HPDE6-E6E7 (cell line): ENCODE data around the gene LACTBL1.
"Not testable (repeated sequence)": the region's sequence is repeated elsewhere in the genome, so short reads cannot be mapped to it uniquely, and the experiment has no call there.

ENCODE experiments used
- DNase-seq: peaks from one replicate; pipeline ENCODE4 v3.0.0; 2011; ENCODE audit warnings: missing footprints; ENCODE audit errors: extremely low spot score

The LACTBL1 gene, protein sequence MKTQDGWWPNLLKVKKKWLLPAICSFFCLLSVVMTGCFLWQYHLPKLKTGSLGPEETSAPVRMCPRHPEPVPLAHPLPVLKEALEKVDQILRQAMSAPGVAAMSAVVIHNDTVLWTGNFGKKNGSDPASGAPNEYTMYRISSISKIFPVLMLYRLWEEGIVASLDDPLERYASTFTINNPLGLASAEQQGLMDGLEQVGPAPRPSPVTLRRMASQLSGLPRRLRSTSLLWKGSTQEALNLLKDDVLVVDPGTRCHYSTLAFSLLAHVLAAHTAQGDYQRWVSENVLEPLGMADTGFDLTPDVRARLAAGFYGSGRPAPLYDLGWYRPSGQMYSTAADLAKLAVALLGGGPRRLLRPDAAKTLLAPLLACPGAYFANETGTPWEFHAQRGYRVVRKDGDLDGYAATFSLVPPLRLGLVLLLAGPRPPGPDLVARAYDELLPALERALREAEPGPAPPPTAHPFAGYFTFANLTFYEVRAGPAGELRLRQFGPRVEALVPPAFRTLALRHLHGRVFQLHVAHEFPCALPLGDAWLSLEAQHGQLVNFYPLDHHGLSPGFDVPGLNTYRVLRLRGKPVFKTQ

DNA sequence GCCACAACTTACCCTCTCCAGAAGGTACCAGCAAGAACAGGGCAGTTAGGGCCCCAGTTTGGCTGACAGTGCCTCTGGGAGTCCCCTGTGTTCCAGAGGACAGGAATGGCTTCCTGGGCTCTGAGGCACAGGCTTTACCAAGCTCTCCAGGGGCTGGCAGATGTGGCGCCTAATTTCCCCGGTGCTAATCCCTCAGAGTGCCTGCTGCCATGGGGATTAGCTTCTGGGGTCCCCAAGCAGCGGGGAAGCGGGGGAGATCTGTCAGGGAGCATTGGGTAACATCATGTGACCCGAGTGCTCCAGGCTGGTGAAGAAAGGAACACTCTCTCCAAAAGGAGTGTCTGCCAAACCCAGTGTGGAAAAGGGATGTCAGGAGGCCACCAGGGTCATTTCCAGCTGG is at the start of gene LACTBL1:
LACTBL1 (minus strand) TSS at position 107 of the 400 bp plus-strand sequence. CDS start 550 bp downstream, outside the sequence.
- no peak for DNase-seq

DNA sequence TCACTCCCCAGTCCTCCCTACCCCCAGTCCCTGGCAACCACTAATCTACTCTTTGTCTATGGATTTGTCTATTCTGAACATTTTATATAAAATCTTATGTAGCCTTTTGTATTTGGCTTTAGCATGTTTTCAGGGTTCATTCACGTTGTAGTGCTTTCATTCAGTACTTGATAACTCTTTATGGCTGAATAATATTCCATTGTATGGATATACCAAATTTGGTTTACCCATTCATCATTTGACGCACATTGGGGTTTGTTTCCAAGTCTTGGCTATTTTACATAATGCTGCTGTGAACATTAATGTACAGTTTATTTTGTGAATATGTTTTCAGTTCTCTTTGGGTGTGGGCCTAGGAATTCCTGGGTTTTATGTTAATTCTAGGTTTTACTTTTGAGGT is 49.2 kb upstream of the LACTBL1 start:
- DNase-seq: no peak

DNA sequence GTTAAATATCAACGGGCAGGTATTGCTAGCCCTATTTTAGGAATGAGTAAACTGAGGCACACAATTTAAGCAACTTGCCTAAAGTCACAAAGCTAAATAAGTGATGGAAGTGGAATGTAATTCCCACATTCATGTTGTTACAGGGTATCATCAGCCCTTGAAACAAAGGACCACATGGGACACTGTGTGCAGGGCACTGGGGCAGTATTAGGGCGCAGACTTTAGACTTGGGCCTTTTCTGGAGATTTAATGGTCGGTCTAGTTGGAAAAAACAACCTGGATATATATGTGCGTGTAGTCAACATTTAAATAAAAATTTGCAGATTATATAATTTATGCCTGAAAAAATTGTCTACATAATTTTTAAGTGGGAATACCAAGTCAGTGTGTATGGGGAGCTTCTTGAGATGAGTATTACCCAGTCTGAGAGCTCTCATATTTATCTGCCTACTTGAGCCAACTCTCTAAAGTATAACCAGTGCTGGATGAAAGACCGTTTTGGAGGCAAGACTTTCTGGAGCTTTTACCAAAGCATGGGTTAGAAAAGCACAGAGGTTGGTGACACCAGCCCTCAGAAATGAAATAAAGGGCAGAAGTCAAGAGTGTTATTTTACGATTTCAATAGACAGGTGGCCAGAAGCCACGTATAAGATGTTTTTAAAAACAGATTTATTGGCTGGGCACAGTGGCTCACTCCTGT is 48.2 kb upstream of the LACTBL1 start:
- no peak for DNase-seq

DNA sequence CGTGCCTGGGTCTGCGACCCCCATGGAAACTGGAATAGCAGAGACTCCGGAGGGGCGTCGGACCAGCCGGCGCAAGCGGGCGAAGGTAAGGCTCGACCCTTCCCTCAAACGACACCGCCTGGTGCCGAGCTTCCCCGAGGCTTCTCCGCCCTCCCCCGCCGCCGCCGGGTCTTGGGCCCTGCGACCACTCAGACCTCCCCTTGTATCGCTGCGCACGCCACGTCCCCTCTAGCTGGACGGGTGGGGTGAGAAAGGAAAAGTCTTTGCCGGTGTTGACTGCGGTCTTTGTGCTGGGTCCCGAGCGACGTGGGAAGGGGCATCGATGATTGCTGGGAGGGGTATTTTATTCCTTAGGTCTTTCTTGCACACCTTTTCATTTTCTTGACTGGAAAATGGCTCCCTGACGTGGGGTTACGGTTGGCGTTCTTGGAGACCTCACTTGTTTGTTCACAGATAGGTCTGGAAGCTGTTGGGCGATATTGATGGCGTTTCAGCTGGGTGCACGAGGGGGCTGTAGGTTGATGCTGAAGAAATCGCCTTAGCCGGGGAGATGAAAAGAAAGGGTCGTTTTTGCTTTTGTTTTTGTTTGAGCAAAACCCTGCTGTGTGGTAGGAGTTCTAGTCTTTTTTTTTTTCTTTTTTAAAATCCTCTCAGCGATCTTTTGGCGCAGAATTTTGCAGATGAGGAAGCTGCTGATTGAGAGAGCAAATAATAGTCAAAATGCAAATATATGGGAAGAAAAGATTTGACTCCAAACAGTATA is 47.4 kb upstream of the LACTBL1 start:
- DNase-seq: peak; percentile 17

DNA sequence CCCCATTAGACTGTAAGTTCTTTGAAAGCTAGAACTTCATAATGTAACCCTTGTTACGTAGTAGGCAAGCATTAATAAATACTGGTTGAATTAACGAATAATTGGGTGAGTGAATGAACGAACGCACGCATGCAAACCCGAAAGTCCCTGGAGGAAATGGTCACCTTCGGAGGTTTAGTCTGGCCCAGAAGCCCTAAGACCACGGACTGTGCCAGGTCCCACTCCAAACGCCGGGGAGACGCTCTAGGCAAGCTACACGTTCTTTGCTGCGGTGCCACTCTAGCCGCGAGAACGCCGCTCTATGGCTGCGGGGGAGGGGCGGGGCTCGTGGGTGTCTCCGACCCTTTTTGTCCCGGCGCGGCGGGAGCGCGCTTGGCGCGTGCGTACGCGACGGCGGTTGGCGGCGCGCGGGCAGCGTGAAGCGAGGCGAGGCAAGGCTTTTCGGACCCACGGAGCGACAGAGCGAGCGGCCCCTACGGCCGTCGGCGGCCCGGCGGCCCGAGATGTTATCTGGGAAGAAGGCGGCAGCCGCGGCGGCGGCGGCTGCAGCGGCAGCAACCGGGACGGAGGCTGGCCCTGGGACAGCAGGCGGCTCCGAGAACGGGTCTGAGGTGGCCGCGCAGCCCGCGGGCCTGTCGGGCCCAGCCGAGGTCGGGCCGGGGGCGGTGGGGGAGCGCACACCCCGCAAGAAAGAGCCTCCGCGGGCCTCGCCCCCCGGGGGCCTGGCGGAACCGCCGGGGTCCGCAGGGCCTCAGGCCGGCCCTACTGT is 46.6 kb upstream of the LACTBL1 start, which contains the start of gene KDM1A:
KDM1A (plus strand) TSS at position 375 of the 769 bp plus-strand sequence; CDS start at position 504, 129 bp downstream.
- DNase-seq: peak; percentile 88

DNA sequence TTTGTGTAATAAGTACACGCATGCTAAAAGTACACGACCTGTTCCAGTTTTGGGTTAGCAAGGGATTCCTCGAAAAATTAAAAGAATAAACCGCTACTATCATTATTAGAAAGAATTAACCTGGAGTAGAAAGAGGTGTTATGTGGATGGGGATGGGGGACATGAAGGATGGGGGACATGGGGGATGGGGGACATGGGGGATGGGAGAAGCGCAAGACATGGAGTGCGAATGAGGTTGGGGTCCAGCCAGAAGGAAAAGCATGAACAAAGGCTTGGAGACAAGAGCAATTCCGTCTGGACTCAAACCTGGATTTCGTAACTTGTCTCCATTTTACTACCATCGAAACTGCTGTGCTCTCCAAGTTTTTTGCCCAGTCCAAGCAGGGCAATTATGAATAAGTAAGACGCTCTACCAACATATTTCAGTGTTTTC is 46.0 kb upstream of the LACTBL1 start:
- peak; percentile 15 for DNase-seq

DNA sequence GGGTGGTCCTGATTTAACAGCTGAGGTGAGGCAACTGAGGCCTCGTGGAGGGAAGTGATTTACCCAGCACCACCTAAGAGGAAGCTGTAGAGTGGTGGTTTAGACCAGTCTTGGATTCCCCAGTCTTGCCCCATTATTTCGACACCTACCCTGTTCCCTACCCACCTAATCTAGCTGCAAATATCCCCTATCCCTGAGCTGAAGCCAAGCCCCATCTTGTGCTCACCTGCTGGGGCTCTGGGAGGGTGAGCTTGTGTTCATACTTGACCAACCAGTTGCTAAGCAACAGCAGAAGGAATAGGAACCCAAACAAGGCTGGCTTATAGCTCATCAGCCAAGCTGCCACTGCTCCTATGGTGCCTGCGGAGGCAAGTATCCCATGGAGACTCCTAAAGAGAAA is 41.0 kb upstream of the LACTBL1 start:
- DNase-seq: peak; percentile 40

DNA sequence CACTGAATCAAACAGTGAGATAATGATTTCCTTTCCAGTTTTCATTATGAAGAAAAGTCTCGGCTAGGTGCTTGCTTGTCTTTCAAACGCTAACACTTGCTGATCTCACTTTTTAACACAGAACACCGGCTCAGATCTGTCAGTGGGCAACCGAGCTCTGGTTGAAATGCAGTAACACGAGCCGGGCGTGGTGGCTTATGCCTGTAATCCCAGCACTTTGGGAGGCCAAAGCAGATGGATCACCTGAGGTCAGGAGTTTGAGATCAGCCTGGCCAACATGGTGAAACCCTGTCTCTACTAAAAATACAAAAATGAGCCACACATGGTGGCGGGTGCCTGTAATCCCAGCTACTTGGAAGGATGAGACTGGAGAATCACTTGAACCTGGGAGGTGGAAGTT is 37.4 kb upstream of the LACTBL1 start:
- DNase-seq: not testable (repeated sequence)

DNA sequence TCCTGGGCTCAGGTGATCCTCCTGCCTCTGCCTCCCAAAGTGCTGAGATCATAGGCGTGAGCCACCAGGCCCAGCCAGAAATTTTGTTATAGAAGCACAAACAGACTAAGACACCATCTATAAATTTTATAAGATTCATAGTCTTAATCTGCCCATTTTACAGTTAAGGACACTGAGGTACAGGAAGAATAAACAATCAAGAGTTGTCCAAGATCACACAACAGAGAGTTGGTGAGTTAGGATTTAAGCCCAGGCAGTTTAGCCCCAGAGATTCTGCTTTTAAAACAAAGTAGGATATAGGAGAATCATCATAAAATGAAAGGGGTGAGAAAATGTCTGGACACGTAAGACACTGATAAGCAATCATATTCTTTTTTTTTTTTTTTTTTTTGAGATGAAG is 36.2 kb upstream of the LACTBL1 start:
- no peak for DNase-seq

DNA sequence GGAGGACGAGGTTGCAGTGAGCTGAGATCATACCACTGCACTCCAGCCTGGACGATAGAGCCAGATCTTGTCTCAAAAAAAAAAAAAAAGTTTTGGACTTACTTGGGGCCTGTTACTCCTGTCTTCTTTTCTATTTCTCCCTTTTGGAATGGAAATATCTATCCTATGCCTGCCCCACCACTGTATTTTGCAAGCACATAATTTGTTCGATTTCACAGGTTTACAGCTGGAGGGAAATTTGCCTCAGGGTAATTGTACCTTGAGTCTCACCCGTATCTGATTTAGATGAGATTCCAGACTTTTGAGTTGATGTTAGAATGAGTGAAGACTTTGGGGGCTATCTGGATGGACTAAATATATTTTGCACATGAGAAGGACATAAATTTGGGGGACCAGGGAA is 34.4 kb upstream of the LACTBL1 start:
- no peak for DNase-seq

DNA sequence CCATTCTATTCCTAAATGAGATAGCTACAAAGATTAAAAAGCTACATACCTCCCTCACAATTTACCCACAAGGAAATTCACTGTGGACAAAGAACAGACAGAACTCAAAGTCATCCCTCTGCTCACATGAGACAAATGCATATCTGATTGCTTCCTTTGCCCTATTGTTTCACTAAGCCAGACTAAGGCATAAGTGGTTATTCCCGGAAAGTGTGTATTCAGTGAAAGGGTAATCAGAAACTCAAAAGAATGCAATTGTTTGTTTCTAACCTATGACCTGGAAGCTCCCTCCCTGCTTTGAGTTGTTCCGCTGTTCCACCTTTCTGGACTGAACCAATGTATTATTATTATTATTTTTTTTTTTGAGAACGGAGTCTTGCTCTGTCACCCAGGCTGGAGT is 32.1 kb upstream of the LACTBL1 start:
- DNase-seq: not testable (repeated sequence)

DNA sequence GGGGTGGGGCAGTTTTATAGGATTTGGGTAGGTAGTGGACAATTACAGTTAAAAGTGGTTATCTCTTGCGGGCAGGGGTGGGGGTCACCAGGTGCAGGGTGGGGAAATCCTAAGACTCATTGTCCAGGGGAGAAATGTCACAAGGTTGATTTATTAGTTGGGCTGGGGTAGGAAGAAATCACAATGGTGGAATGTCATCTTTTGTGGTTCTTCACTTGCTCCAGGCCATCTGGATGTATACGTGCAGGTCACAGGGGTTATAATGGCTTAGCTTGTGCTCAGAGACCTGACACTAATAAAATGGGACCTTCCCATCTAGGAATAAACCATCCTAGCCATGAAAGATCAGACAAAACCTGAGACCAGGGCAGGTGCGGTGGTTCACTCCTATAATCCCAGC is 31.4 kb upstream of the LACTBL1 start:
- DNase-seq: no peak

DNA sequence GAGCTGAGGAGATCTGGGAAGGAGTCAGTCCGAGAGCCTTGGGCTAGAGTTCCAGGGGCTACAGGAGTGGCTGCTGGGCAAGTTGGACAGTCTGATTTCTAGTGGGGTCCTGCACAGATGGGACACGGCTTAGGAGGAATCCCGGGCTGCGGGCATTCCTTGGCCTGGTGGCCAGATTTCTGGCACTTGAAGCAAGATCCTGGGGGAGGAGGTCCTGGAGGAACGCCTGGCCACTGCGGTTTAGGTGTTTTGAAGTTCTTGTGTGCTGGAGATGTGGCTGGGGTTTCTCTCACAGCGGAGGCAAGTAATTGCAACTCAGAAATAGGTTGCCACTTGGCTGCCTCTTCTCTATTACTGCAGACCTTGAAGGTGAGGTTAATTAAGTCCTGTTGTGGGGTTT is 29.6 kb upstream of the LACTBL1 start:
- not testable (repeated sequence) for DNase-seq

DNA sequence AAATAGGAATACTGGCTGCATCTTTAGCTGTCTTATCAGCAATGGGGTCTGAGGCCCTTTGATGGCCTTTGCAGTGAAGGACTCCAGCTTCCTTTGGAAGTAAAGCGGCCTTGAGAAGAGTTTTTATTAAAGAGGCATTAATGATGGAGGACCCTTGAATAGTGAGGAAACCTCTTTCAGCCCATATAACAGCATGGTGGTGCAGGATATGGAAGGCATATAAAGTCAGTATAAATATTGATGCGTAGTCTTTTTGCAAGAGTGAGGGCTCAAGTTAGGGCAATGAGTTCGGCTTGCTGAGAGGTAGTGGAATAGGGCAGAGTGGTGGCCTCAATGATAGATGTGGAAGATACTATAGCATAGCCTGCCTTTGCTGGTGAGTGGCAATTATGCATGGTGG is 27.5 kb upstream of the LACTBL1 start:
- DNase-seq: not testable (repeated sequence)

DNA sequence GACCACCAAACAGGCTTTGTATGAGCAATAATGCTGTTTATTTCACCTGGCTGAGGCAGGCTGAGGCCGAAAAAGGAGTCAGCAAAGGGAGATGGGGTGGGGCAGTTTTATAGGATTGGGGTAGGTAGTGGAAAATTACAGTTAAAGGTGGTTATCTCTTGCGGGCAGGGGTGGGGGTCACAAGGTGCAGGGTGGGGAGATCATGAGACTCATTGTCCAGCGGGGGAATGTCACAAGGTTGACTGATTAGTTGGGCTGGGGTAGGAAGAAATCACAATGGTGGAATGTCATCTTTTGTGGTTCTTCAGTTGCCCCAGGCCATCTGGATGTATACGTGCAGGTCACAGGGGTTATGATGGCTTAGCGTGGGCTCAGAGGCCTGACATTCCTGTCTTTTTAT is 24.9 kb upstream of the LACTBL1 start:
- not testable (repeated sequence) for DNase-seq

DNA sequence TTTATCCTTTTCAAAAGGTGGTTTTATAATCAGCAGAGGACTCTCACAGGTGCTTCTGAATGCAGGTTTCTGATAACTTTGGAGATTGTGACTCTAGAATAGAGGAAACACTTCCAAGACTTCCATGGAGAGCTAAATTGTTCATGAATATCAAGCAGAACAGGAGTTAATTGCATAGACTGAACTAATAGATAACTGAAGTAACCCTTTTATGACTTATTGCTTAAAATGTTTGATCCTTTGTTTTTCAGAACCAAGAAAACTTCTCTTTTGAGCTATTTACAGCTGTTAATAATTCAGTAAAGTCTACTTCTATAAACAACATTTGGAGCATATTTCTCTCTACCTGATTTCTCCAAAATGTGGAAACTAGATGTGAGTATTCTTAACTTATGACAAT is 23.1 kb upstream of the LACTBL1 start:
- no peak for DNase-seq

DNA sequence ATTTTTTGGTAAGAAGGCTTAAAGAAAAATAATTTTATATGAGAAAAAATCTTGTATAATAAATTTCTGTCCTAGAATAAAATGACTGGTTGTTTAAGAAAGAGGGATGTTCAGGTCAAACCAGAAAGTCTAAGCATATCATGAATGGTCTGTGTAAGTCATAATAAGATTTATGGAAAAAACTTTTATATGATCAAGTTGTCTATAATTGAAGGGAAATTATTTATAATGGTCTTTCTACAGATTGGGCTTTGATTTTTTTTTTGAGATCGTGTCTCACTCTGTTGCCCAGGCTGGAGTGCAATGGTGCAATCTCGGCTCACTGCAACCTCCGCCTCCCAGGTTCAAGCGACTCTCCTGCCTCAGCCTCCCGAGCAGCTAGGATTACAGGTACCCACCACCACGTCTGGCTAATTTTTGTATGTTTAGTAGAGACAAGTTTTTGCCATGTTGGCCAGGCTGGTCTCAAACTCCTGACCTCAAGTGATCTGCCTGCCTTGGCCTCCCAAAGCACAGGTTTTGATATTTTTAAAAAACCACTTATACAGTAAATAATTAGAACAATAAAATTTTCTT is 20.6 kb upstream of the LACTBL1 start:
- not testable (repeated sequence) for DNase-seq

DNA sequence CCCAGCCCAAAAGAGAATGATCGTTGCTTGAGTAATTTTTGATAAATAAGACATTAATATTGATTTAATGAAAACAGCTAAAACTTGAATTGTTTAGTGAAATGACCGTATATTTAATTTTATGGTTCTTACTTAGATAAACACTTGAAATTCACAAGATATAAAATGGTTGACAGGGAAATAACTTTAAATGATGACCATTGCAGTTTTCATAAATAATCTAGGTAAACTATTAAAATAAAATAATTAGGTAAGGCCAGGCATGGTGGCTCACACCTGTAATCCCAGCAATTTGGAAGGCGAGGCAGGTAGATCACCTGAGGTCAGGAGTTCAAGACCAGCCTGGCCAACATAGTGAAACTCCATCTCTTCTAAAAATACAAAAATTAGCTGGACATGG is 19.7 kb upstream of the LACTBL1 start:
- not testable (repeated sequence) for DNase-seq

DNA sequence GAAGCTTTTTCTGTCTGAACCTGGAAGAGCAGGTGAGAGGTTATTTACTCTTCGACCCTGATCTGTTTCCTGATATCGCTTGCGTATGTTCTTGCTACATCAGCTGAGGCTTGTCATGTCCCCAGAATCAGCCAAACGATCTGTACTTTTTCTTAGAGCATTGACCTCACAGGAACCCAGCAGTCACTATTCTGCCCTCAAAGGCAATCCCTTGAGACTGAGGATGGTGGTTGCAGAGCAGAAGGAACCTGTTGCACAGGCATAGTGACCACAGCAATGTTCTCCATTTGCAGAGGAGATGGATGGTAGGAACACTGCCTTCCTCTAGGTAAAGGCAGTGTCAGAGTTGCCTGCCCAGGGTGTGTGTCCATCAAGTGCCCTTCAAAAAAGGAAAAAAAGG is 11.3 kb upstream of the LACTBL1 start:
- DNase-seq: no peak

DNA sequence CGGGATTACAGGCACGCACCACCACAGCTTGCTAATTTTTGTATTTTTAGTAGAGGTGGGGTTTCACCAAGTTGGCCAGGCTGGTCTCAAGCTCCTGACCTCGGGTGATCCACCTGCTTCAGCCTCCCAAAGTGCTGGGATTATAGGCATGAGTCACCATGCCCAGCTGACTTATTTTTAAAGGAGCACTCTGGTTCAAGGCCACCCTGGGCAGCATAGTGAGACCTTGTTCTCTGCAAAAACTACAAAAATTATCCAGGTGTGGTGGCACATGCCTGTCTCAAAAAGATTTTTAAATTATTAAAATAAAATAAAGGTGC is 7.8 kb upstream of the LACTBL1 start:
- not testable (repeated sequence) for DNase-seq

DNA sequence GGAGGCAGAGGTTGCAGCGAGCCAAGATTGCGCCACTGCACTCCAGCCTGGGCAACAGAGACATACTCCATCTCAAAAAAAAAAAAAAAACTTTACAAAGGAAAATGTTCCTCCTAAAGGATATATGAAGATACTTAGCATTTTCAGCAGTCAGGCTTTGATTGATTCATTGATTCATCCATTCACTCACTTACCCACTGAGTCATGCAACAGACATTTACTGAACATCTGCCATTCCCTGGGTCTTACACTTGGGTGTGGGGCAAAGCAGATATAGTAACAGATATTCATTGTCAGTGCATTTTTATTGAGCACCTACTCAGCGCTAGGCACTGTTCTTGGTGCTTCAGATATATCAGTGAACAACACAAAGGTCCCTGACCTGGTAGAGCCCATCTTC is 5.6 kb upstream of the LACTBL1 start:
- no peak for DNase-seq
